Lung (tissue), 12 donors: ENCODE results near the gene PIERCE2. TPM values are rescaled to one million over a fixed set of nuclear protein-coding genes. Genes with fewer than 3 reads are reported as not detected.
"Not testable (repeated sequence)": the region's sequence is repeated elsewhere in the genome, so short reads cannot be mapped to it uniquely, and the experiment has no call there.

ENCODE experiments used
- ATAC-seq: fragments of 200-7000 bp; cut with Tn5 transposase; one replicate; pipeline ENCODE4 v1.9.1; 2020; ENCODE audit warnings: moderate number of reproducible peaks; ENCODE audit not compliant: insufficient read depth, low FRiP score
- DNase-seq, 3 donors: peaks; one replicate each; pipeline ENCODE4 v3.0.0-alpha.2; 2013 to 2017
- H3K27ac ChIP-seq, 2 donors: one replicate each; pipeline ENCODE4 v1.5.1; 2013; ENCODE audit warnings: mild to moderate bottlenecking in 2 of 2, moderate library complexity in 2 of 2, control low read depth in 1 of 2, inconsistent platforms in 1 of 2, low read depth in 1 of 2, low read length in 1 of 2
- H3K27me3 ChIP-seq, 3 donors: one replicate each; pipeline ENCODE4 v1.5.1; 2013; ENCODE audit warnings: low read length in 2 of 3; ENCODE audit not compliant: control insufficient read depth in 3 of 3, insufficient read depth in 3 of 3
- H3K36me3 ChIP-seq, 4 donors: one replicate each; pipeline ENCODE4 v1.5.1; 2013; ENCODE audit warnings: low read length in 4 of 4, mild to moderate bottlenecking in 1 of 4, moderate library complexity in 1 of 4; ENCODE audit not compliant: control insufficient read depth in 4 of 4, insufficient read depth in 4 of 4
- H3K4me1 ChIP-seq, 5 donors: one replicate each; pipeline ENCODE4 v1.5.1; 2013; ENCODE audit warnings: low read length in 5 of 5, mild to moderate bottlenecking in 2 of 5, moderate library complexity in 1 of 5; ENCODE audit not compliant: control insufficient read depth in 5 of 5, insufficient read depth in 5 of 5
- H3K4me3 ChIP-seq: one replicate; pipeline ENCODE4 v1.5.1; 2013; ENCODE audit warnings: mild to moderate bottlenecking, control low read depth, moderate library complexity
- H3K9ac ChIP-seq, 2 donors: one replicate each; pipeline ENCODE4 v1.5.1; 2013; ENCODE audit warnings: low read length in 2 of 2, control low read depth in 1 of 2; ENCODE audit not compliant: insufficient read depth in 1 of 2
- H3K9me3 ChIP-seq, 4 donors: one replicate each; pipeline ENCODE4 v1.5.1; 2013; ENCODE audit warnings: low read length in 3 of 4, mild to moderate bottlenecking in 1 of 4, moderate library complexity in 1 of 4; ENCODE audit not compliant: control insufficient read depth in 4 of 4, insufficient read depth in 3 of 4
- WGBS, 2 donors: extraction: QIAGEN DNeasy Blood & Tissue Kit; methylation state at CpG; one replicate each; pipeline ENCODE4 v1.1.7; 2013; 5-methylcytosine and 5-hydroxymethylcytosine counted together
- polyA plus RNA-seq, 2 donors: library from polyadenylated mRNA; stranded (reverse); fragments of 200-250 nt; gene quantifications; one replicate each; pipeline ENCODE4 v1.2.1, GENCODE V29; 2013
- total RNA-seq, 2 donors: library from RNA; depleted of rRNA in 1 of 2; stranded (reverse); fragments of >200 nt in 1 of 2; gene quantifications; one replicate each; pipeline ENCODE4 v1.2.1, GENCODE V29; 2014 to 2021
- TF ChIP-seq, protein P1 (sequence below): IDR thresholded peaks from 2 replicates; pipeline ENCODE4 v1.5.1; 2012; ENCODE audit warnings: mild to moderate bottlenecking; ENCODE audit errors: control extremely low read depth, extremely low read depth
- donor health status: control.
- donor health status: control.
- donor health status: Bipolar disorder and iron deficiency.
- donor health status: healthy.
- donor health status: DM: yes; HTN: yes; CAD: no.

The PIERCE2 gene
- total and polyA plus RNA-seq, 4 donors: 2.8 to 10.3 (median 5.8) TPM

DNA sequence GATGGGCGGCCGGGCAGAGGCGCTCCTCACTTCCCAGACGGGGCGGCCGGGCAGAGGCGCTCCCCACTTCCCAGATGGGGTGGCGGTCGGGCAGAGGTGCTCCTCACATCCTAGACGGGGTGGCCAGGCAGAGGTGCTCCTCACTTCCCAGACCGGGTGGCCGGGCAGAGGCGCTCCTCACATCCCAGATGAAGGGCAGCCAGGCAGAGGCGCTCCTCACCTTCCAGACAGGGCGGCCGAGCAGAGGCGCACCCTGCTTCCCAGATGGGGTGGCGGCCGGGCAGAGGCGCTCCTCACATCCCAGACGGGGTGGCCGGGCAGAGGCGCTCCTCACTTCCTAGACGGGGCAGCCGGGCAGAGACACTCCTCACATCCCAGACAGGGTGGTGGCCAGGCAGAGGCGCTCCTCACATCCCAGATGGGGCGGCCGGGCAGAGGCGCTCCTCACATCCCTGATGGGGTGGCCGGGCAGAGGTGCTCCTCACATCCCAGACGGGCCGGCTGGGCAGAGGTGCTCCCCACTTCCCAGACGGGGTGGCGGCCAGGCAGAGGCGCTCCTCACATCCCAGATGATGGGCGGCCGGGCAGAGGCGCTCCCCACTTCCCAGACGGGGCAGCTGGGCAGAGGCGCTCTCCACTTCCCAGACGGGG, 38.2 kb downstream of the PIERCE2 start:
- ATAC-seq, H3K4me1 ChIP-seq, H3K36me3 ChIP-seq, H3K9me3 ChIP-seq, H3K27ac ChIP-seq, H3K4me3 ChIP-seq, H3K9ac ChIP-seq, DNase-seq, H3K27me3 ChIP-seq: not testable (repeated sequence)
- WGBS, 2 donors: 98 to 99% methylated on average over 26 to 41 of the region's 41 CpGs

DNA sequence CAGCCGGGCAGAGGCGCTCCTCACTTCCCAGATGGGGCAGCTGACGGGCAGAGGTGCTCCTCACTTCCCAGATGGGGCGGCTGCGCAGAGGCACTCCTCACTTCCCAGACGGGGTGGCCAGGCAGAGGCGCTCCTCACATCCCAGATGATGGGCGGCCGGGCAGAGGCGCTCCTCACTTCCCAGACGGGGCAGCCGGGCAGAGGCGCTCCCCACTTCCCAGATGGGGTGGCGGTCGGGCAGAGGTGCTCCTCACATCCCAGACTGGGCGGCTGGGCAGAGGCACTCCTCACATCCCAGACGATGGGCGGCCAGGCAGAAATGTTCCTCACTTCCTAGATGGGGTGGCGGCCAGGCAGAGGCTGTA, 38.7 kb downstream of the PIERCE2 start:
- H3K4me1 ChIP-seq, H3K9ac ChIP-seq, ATAC-seq, H3K4me3 ChIP-seq, H3K36me3 ChIP-seq, H3K27ac ChIP-seq, H3K9me3 ChIP-seq, DNase-seq, H3K27me3 ChIP-seq: not testable (repeated sequence)
- 98 to 99% methylated on average over 13 to 19 of the region's 19 CpGs for WGBS, 2 donors

DNA sequence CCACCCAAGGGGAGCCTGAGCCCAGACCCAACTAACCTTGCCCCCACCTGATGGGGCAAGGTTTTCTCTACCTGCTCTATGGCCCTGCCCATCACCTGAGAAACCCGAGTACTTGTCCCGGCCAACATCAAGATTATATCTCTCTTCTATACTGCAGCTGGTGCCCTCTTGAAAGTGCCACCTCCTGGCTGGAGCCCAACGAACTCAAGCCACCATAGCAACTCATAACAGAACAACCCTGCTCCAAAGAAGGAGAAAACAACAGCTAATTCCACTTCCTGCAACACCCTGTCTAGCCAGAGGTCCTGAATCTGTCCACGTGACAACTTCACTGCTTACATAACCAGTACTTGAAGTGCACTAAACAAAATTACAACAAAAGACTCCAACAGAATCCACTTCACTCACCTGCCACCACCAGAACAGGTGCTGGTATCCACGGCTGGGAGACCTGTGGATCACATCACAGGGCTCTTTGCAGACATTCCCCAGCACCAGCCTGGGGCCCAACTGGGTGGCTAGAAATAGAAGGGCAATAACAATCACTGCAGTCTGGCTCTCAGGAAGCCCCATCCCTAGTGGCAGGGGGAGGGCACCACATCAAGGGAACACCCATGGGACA, 49.2 kb downstream of the PIERCE2 start:
- TF ChIP-seq, protein P1, sequence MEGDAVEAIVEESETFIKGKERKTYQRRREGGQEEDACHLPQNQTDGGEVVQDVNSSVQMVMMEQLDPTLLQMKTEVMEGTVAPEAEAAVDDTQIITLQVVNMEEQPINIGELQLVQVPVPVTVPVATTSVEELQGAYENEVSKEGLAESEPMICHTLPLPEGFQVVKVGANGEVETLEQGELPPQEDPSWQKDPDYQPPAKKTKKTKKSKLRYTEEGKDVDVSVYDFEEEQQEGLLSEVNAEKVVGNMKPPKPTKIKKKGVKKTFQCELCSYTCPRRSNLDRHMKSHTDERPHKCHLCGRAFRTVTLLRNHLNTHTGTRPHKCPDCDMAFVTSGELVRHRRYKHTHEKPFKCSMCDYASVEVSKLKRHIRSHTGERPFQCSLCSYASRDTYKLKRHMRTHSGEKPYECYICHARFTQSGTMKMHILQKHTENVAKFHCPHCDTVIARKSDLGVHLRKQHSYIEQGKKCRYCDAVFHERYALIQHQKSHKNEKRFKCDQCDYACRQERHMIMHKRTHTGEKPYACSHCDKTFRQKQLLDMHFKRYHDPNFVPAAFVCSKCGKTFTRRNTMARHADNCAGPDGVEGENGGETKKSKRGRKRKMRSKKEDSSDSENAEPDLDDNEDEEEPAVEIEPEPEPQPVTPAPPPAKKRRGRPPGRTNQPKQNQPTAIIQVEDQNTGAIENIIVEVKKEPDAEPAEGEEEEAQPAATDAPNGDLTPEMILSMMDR: no peak
- no peak overlapping the region for H3K9ac ChIP-seq
- H3K4me1 ChIP-seq: peaks cover 0 to 3% (median 0%) of the 10 kb centered on the region in 5 donors
- no peaks in the 10 kb centered on the region for H3K36me3 ChIP-seq
- WGBS, 2 donors: 60 to 83% methylated on average over 5 of the region's 5 CpGs
- peaks cover 0 to 4% (median 0%) of the 10 kb centered on the region in 4 donors for H3K9me3 ChIP-seq
- H3K27ac ChIP-seq: peak overlapping the region in 1 of 2 donors; percentile 68
- peak in 2 of 3 donors; percentile 4 to 10 for DNase-seq
- H3K4me3 ChIP-seq: no peak overlapping the region
- ATAC-seq: no peak
- no peaks in the 10 kb centered on the region for H3K27me3 ChIP-seq

DNA sequence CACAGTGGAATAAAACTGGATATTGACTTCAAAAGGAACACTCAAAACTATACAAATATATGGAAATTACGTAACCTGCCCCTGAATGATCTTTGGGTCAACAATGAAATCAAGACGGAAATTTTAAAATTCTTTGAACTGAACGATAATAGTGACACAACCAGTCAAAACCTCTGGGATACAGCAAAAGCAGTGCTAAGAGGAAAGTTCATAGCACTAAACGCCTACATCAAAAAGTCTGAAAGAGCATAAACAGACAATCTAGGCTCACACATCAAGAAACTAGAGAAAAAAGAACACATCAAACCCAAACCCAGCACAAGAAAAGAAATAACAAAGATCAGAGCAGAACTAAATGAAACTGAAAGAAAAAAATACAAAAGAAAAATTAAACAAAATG, 53.2 kb downstream of the PIERCE2 start:
- Histone ChIP-seq H3K9ac (no peak overlapping the region), H3K27ac (no peak overlapping the region), H3K36me3 (peaks cover 0 to 2% (median 0%) of the 10 kb centered on the region in 4 donors), H3K4me3 (no peak overlapping the region), H3K27me3 (no peaks in the 10 kb centered on the region), H3K9me3 (peaks cover 0 to 4% (median 0%) of the 10 kb centered on the region in 4 donors), H3K4me1 (peaks cover 0 to 3% (median 0%) of the 10 kb centered on the region in 5 donors)
- ATAC-seq: no peak
- DNase-seq: no peak
- TF ChIP-seq, protein P1: no peak
- WGBS, 2 donors: 87 to 96% methylated on average over 4 of the region's 4 CpGs
